HEK293 (cell line): ENCODE results near the gene SCGB1A1.

Experiments
- GFI1B ChIP-seq: fragments of 450-650 bp; formaldehyde crosslinking; IDR thresholded peaks from 2 replicates; pipeline ENCODE4 v1.5.1; 2016; ENCODE audit warnings: missing biosample characterization, missing genetic modification characterization
- GLI4 ChIP-seq: fragments of 450-650 bp; formaldehyde crosslinking; IDR thresholded peaks from 2 replicates; pipeline ENCODE4 v1.5.1; 2016; ENCODE audit warnings: missing biosample characterization, missing genetic modification characterization
- HOXA7 ChIP-seq: sonication (generic); formaldehyde crosslinking; IDR thresholded peaks from 2 replicates; pipeline ENCODE4 v1.8.1; 2022; ENCODE audit warnings: missing genetic modification reagents, borderline replicate concordance
- HOXC10 ChIP-seq: sonication (generic); formaldehyde crosslinking; IDR thresholded peaks from 2 replicates; pipeline ENCODE4 v1.8.1; 2023; ENCODE audit warnings: mild to moderate bottlenecking, missing genetic modification reagents
- KLF16 ChIP-seq: fragments of 450-650 bp; formaldehyde crosslinking; IDR thresholded peaks from 2 replicates; pipeline ENCODE4 v1.5.1; 2017; ENCODE audit warnings: missing biosample characterization, missing genetic modification characterization
- REPIN1 ChIP-seq: fragments of 450-650 bp; formaldehyde crosslinking; IDR thresholded peaks from 2 replicates; pipeline ENCODE4 v1.5.1; 2017; ENCODE audit warnings: missing biosample characterization, missing genetic modification characterization, low read depth
- YY2 ChIP-seq: fragments of 450-650 bp; formaldehyde crosslinking; IDR thresholded peaks from 2 replicates; pipeline ENCODE4 v1.5.1; 2016; ENCODE audit warnings: missing biosample characterization, missing genetic modification characterization
- ZBTB1 ChIP-seq: fragments of 450-650 bp; formaldehyde crosslinking; IDR thresholded peaks from 2 replicates; pipeline ENCODE4 v1.5.1; 2016; ENCODE audit warnings: missing biosample characterization, missing genetic modification characterization
- ZBTB10 ChIP-seq: fragments of 450-650 bp; formaldehyde crosslinking; IDR thresholded peaks from 2 replicates; pipeline ENCODE4 v1.5.1; 2016; ENCODE audit warnings: missing biosample characterization, missing genetic modification characterization
- ZBTB8A ChIP-seq: fragments of 450-650 bp; formaldehyde crosslinking; IDR thresholded peaks from 2 replicates; pipeline ENCODE4 v1.5.1; 2016; ENCODE audit warnings: missing biosample characterization, missing genetic modification characterization
- ZFP3 ChIP-seq: fragments of 450-650 bp; formaldehyde crosslinking; IDR thresholded peaks from 2 replicates; pipeline ENCODE4 v1.5.1; 2016; ENCODE audit warnings: low read depth, missing biosample characterization, missing genetic modification characterization
- ZNF146 ChIP-seq: fragments of 450-650 bp; formaldehyde crosslinking; IDR thresholded peaks from 2 replicates; pipeline ENCODE4 v1.5.1; 2016; ENCODE audit warnings: missing biosample characterization, missing genetic modification characterization
- ZNF16 ChIP-seq: fragments of 450-650 bp; formaldehyde crosslinking; IDR thresholded peaks from 2 replicates; pipeline ENCODE4 v1.5.1; 2016; ENCODE audit warnings: low read depth, missing biosample characterization, missing genetic modification characterization
- ZNF211 ChIP-seq: fragments of 450-650 bp; formaldehyde crosslinking; IDR thresholded peaks from 2 replicates; pipeline ENCODE4 v1.5.1; 2016; ENCODE audit warnings: low read depth, missing biosample characterization, missing genetic modification characterization
- ZNF280C ChIP-seq: fragments of 450-650 bp; formaldehyde crosslinking; IDR thresholded peaks from 2 replicates; pipeline ENCODE4 v1.5.1; 2016; ENCODE audit warnings: missing biosample characterization, missing genetic modification characterization
- ZNF473 ChIP-seq: fragments of 450-650 bp; formaldehyde crosslinking; IDR thresholded peaks from 2 replicates; pipeline ENCODE4 v1.5.1; 2017; ENCODE audit warnings: missing biosample characterization, missing genetic modification characterization
- ZNF488 ChIP-seq: fragments of 450-650 bp; formaldehyde crosslinking; IDR thresholded peaks from 2 replicates; pipeline ENCODE4 v1.5.1; 2016; ENCODE audit warnings: missing biosample characterization, missing genetic modification characterization
- ZNF548 ChIP-seq: fragments of 450-650 bp; formaldehyde crosslinking; IDR thresholded peaks from 2 replicates; pipeline ENCODE4 v1.5.1; 2016; ENCODE audit warnings: missing biosample characterization, missing genetic modification characterization
- ZNF555 ChIP-seq: fragments of 450-650 bp; formaldehyde crosslinking; conservative IDR thresholded peaks from 2 replicates; pipeline ENCODE4 v1.5.1; 2017; ENCODE audit warnings: missing biosample characterization, mild to moderate bottlenecking, missing genetic modification characterization, inconsistent platforms
- ZNF624 ChIP-seq: fragments of 450-650 bp; formaldehyde crosslinking; IDR thresholded peaks from 2 replicates; pipeline ENCODE4 v1.5.1; 2017; ENCODE audit warnings: missing biosample characterization, missing genetic modification characterization
- ZNF626 ChIP-seq: fragments of 450-650 bp; sonication (Bioruptor Pico); formaldehyde crosslinking; IDR thresholded peaks from 2 replicates; pipeline ENCODE4 v1.5.1; 2018; ENCODE audit warnings: missing biosample characterization, missing genetic modification characterization, inconsistent platforms
- ZNF629 ChIP-seq: fragments of 450-650 bp; formaldehyde crosslinking; IDR thresholded peaks from 2 replicates; pipeline ENCODE4 v1.5.1; 2017; ENCODE audit warnings: missing biosample characterization, missing genetic modification characterization
- ZNF677 ChIP-seq: fragments of 450-650 bp; IDR thresholded peaks from 2 replicates; pipeline ENCODE4 v1.5.0; 2018; ENCODE audit warnings: missing biosample characterization, mild to moderate bottlenecking, missing genetic modification characterization, moderate library complexity
- ZNF701 ChIP-seq: fragments of 450-650 bp; formaldehyde crosslinking; IDR thresholded peaks from 2 replicates; pipeline ENCODE4 v1.5.1; 2016; ENCODE audit warnings: missing biosample characterization, missing genetic modification characterization
- TF ChIP-seq, protein P1 (sequence below): fragments of 450-650 bp; formaldehyde crosslinking; IDR thresholded peaks from 2 replicates; pipeline ENCODE4 v1.5.1; 2016; ENCODE audit warnings: missing biosample characterization, missing genetic modification characterization
- TF ChIP-seq, protein P2 (sequence below): fragments of 450-650 bp; formaldehyde crosslinking; IDR thresholded peaks from 2 replicates; pipeline ENCODE4 v1.5.1; 2016; ENCODE audit warnings: missing biosample characterization, missing genetic modification characterization
- TF ChIP-seq, protein P3 (sequence below): fragments of 450-650 bp; formaldehyde crosslinking; IDR thresholded peaks from 2 replicates; pipeline ENCODE4 v1.5.1; 2016; ENCODE audit warnings: missing biosample characterization, missing genetic modification characterization
- TF ChIP-seq, protein P4 (sequence below): fragments of 450-650 bp; formaldehyde crosslinking; IDR thresholded peaks from 2 replicates; pipeline ENCODE4 v1.5.1; 2016; ENCODE audit warnings: missing biosample characterization, missing genetic modification characterization

The SCGB1A1 gene

DNA sequence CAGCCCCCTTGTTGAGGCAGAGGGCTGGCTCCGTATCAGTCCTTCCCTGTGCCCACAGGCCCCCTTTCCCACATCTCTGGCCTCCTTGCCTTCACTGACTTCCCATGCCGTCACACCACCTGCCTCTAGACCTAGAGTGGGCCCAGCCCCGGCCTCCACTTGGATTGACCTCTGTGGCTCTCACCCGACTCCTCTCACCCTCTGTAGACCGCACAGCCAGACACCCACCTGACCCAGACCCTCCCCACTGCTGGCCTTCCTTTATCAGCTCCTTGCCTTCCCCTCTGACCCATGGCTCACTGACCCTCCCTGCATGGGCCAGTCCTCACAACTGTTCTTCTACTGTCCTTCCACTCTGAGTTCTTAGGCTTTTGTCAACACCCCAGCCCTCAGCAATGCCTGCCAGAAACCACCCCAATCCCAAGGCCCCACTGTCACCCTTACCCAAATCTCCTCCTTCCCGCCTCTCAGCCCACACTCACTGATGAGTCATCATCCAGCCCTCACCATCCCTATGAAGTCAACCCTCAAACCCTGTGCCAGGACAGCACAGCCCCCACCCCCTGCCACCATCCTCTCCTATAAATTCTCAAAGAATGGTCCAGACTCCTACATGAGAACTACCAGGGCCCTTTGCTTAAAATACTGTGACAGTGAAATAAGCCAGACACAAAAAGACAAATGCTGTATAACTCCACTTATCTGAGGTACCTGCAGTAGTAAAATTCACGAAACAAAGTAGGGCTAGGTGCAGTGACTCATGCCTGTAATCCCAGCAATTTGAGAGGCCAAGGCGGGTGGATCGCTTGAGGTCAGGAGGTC is 53.4 kb downstream of the SCGB1A1 start (continued):
- TF ChIP-seq ZNF626 (tag by site-specific recombination), result no peak
- no peak for TF ChIP-seq HOXA7 (CRISPR knock-in tag)
- TF ChIP-seq ZNF629, result peak; percentile 82
- TF ChIP-seq ZFP3 (tag by site-specific recombination), result no peak
- TF ChIP-seq REPIN1 (tag by site-specific recombination), result no peak
- TF ChIP-seq ZNF701 (tag by site-specific recombination), result no peak
- TF ChIP-seq ZBTB1 (tag by site-specific recombination), result no peak
- no peak for TF ChIP-seq ZNF677 (tag by site-specific recombination)
- TF ChIP-seq YY2 (tag by site-specific recombination), result no peak
- TF ChIP-seq KLF16, result no peak
- TF ChIP-seq ZNF624, result no peak
- no peak for TF ChIP-seq ZBTB10 (tag by site-specific recombination)
- TF ChIP-seq, protein P1, sequence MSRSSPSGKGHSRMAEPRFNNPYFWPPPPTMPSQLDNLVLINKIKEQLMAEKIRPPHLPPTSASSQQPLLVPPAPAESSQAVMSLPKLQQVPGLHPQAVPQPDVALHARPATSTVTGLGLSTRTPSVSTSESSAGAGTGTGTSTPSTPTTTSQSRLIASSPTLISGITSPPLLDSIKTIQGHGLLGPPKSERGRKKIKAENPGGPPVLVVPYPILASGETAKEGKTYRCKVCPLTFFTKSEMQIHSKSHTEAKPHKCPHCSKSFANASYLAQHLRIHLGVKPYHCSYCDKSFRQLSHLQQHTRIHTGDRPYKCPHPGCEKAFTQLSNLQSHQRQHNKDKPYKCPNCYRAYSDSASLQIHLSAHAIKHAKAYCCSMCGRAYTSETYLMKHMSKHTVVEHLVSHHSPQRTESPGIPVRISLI (tag by site-specific recombination), result no peak
- TF ChIP-seq ZNF548 (tag by site-specific recombination), result no peak
- TF ChIP-seq ZNF555 (tag by site-specific recombination), result no peak
- TF ChIP-seq ZBTB8A (tag by site-specific recombination), result no peak
- no peak for TF ChIP-seq ZNF473
- TF ChIP-seq, protein P2, sequence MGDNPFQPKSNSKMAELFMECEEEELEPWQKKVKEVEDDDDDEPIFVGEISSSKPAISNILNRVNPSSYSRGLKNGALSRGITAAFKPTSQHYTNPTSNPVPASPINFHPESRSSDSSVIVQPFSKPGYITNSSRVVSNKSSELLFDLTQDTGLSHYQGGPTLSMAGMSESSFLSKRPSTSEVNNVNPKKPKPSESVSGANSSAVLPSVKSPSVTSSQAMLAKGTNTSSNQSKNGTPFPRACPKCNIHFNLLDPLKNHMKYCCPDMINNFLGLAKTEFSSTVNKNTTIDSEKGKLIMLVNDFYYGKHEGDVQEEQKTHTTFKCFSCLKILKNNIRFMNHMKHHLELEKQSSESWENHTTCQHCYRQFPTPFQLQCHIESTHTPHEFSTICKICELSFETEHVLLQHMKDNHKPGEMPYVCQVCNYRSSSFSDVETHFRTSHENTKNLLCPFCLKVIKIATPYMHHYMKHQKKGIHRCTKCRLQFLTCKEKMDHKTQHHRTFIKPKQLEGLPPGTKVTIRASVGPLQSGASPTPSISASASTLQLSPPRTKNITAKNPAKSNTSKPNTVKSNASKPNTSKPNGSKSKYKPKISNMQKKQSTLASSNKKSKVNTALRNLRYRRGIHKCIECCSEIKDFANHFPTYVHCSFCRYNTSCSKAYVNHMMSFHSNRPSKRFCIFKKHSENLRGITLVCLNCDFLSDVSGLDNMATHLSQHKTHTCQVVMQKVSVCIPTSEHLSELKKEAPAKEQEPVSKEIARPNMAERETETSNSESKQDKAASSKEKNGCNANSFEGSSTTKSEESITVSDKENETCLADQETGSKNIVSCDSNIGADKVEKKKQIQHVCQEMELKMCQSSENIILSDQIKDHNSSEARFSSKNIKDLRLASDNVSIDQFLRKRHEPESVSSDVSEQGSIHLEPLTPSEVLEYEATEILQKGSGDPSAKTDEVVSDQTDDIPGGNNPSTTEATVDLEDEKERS (tag by site-specific recombination), result no peak
- TF ChIP-seq GFI1B (tag by site-specific recombination), result no peak
- TF ChIP-seq, protein P3, sequence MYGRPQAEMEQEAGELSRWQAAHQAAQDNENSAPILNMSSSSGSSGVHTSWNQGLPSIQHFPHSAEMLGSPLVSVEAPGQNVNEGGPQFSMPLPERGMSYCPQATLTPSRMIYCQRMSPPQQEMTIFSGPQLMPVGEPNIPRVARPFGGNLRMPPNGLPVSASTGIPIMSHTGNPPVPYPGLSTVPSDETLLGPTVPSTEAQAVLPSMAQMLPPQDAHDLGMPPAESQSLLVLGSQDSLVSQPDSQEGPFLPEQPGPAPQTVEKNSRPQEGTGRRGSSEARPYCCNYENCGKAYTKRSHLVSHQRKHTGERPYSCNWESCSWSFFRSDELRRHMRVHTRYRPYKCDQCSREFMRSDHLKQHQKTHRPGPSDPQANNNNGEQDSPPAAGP (tag by site-specific recombination), result peak; percentile 87
- no peak for TF ChIP-seq ZNF280C
- TF ChIP-seq ZNF211 (tag by site-specific recombination), result no peak
- no peak for TF ChIP-seq HOXC10
- TF ChIP-seq ZNF488 (tag by site-specific recombination), result no peak
- no peak for TF ChIP-seq ZNF16 (tag by site-specific recombination)
- TF ChIP-seq GLI4 (tag by site-specific recombination), result no peak
- TF ChIP-seq, protein P4, sequence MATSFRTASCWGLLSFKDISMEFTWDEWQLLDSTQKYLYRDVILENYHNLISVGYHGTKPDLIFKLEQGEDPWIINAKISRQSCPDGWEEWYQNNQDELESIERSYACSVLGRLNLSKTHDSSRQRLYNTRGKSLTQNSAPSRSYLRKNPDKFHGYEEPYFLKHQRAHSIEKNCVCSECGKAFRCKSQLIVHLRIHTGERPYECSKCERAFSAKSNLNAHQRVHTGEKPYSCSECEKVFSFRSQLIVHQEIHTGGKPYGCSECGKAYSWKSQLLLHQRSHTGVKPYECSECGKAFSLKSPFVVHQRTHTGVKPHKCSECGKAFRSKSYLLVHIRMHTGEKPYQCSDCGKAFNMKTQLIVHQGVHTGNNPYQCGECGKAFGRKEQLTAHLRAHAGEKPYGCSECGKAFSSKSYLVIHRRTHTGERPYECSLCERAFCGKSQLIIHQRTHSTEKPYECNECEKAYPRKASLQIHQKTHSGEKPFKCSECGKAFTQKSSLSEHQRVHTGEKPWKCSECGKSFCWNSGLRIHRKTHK (tag by site-specific recombination), result no peak
- no peak for TF ChIP-seq ZNF146 (tag by site-specific recombination)
